ENCODE data around the gene UTF1. TPM values are rescaled to one million over a fixed set of nuclear protein-coding genes. Genes with fewer than 3 reads are reported as not detected.
"Not testable (repeated sequence)": the region's sequence is repeated elsewhere in the genome, so short reads cannot be mapped to it uniquely, and the experiment has no call there.

UTF1 gene
- total and polyA plus RNA-seq, 2 donors (not counting 1 experiment from before 2014, with no cell fraction given), result 0.10 to 0.25 TPM

DNA sequence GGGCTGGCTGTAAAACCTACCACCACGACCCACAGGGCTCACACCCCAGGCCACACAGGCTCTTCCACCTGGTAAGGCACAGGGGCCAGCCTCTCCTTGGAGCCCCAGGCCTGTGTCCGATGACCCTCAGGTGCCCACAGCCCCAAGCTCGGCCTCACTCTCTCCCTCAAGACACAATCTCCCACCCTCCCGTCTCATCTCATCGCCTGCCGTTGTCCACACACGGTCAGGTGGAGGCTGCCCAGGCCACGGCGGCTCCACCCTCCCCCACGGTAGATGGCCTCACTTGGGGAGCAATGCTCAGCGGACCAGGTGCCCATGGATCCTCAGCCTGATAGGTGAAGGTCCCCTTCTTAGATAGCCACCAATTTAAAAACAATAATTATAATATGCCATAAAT lies 8.7 kb upstream of the UTF1 start:
- Histone ChIP-seq H3K27ac (ENCODE audit: low read length in 2 of 2) (no peak overlapping the region), H3K9me3 (ENCODE audit: control extremely low read depth in 1 of 3, control insufficient read depth in 2 of 3, insufficient read depth in 1 of 3, low read length in 2 of 3) (peaks cover 0 to 9% (median 0%) of the 10 kb centered on the region in 3 donors), H3K27me3 (replicated peaks in 1 of 4; ENCODE audit: control extremely low read depth in 1 of 4, control insufficient read depth in 3 of 4, insufficient read depth in 4 of 4, low read length in 3 of 4) (peaks cover 0 to 30% (median 8%) of the 10 kb centered on the region in 4 experiments), H3K4me1 (ENCODE audit: control insufficient read depth in 2 of 2, insufficient read depth in 2 of 2, low read length in 2 of 2) (peaks cover 10 to 11% of the 10 kb centered on the region in 2 donors), H3K36me3 (replicated peaks in 1 of 2; ENCODE audit: control extremely low read depth in 1 of 2, control insufficient read depth in 1 of 2, extremely low read depth in 1 of 2, insufficient read depth in 2 of 2, low read length in 1 of 2) (no peaks in the 10 kb centered on the region), H3K79me2 (ENCODE audit: control insufficient read depth, insufficient read depth, low read length) (no peaks in the 10 kb centered on the region), H3K9ac (ENCODE audit: low read length) (no peak overlapping the region), H3K4me3 (ENCODE audit: control extremely low read depth in 1 of 5, extremely low read depth in 1 of 5, insufficient read depth in 1 of 5, low read depth in 2 of 5, low read length in 4 of 5) (no peak overlapping the region), H4K20me1 (ENCODE audit: control insufficient read depth, insufficient read depth, low read length, poor library complexity, severe bottlenecking) (no peaks in the 10 kb centered on the region), H3K4me2 (replicated peaks; ENCODE audit: low read depth, low read length, poor library complexity, severe bottlenecking) (no peak overlapping the region), H2AFZ (ENCODE audit: insufficient read depth, low read depth, low read length, poor library complexity, severe bottlenecking) (no peak overlapping the region)
- CTCF ChIA-PET, result no interaction called here
- 86% methylated on average over 9 of the region's 11 CpGs for WGBS (ENCODE audit: insufficient coverage)
- intact Hi-C loops (cut with micrococcal nuclease), result no loop called here
- TF ChIP-seq CTCF (IDR thresholded peaks at IDR 0.05), result no peak
- no peak for TF ChIP-seq EZH2 (IDR thresholded peaks at IDR 0.05; ENCODE audit: borderline replicate concordance, insufficient read depth, low read depth, low read length, poor library complexity, severe bottlenecking)
- Mint-ChIP-seq H3K27ac (no peak overlapping the region), H3K27me3 (peaks cover 29% of the 10 kb centered on the region), H3K4me1 (peaks cover 9% of the 10 kb centered on the region), H3K4me3 (no peak overlapping the region), H3K9me3 (ENCODE audit: insufficient read depth) (no peaks in the 10 kb centered on the region)
- no peak for DNase-seq
- POLR2A ChIA-PET, result no interaction called here
- no peak for ATAC-seq (ENCODE audit: low read depth)

- H3K36me3 ChIP-seq (replicated peaks in 1 of 2; ENCODE audit: control extremely low read depth in 1 of 2, control insufficient read depth in 1 of 2, extremely low read depth in 1 of 2, insufficient read depth in 2 of 2, low read length in 1 of 2); H3K79me2 ChIP-seq (ENCODE audit: control insufficient read depth, insufficient read depth, low read length); intact Hi-C loops (cut with micrococcal nuclease); H4K20me1 ChIP-seq (ENCODE audit: control insufficient read depth, insufficient read depth, low read length, poor library complexity, severe bottlenecking); H3K27ac Mint-ChIP-seq; CTCF ChIA-PET; H3K27ac ChIP-seq (ENCODE audit: low read length in 2 of 2); H3K4me1 Mint-ChIP-seq; H3K4me2 ChIP-seq (replicated peaks; ENCODE audit: low read depth, low read length, poor library complexity, severe bottlenecking); H2AFZ ChIP-seq (ENCODE audit: insufficient read depth, low read depth, low read length, poor library complexity, severe bottlenecking); H3K4me3 Mint-ChIP-seq; H3K9me3 Mint-ChIP-seq (ENCODE audit: insufficient read depth); H3K9ac ChIP-seq (ENCODE audit: low read length); ATAC-seq (ENCODE audit: low read depth); DNase-seq; H3K4me3 ChIP-seq (ENCODE audit: control extremely low read depth in 1 of 5, extremely low read depth in 1 of 5, insufficient read depth in 1 of 5, low read depth in 2 of 5, low read length in 4 of 5); POLR2A ChIA-PET: not testable (repeated sequence)
- Histone ChIP-seq H3K4me1 (ENCODE audit: control insufficient read depth in 2 of 2, insufficient read depth in 2 of 2, low read length in 2 of 2) (peaks cover 10 to 11% of the 10 kb centered on the region in 2 donors), H3K9me3 (ENCODE audit: control extremely low read depth in 1 of 3, control insufficient read depth in 2 of 3, insufficient read depth in 1 of 3, low read length in 2 of 3) (peaks cover 0 to 11% (median 0%) of the 10 kb centered on the region in 3 donors), H3K27me3 (replicated peaks in 1 of 4; ENCODE audit: control extremely low read depth in 1 of 4, control insufficient read depth in 3 of 4, insufficient read depth in 4 of 4, low read length in 3 of 4) (peaks cover 0 to 34% (median 10%) of the 10 kb centered on the region in 4 experiments)
- peaks cover 31% of the 10 kb centered on the region for H3K27me3 Mint-ChIP-seq
- 95% methylated on average over 10 of the region's 22 CpGs for WGBS (ENCODE audit: insufficient coverage)
Observed at GRCh38 chr10:133221756-133222155, 8.3 kb upstream of the UTF1 start.
